Measurements from ENCODE around the gene CHN2.

Gene CHN2

DNA sequence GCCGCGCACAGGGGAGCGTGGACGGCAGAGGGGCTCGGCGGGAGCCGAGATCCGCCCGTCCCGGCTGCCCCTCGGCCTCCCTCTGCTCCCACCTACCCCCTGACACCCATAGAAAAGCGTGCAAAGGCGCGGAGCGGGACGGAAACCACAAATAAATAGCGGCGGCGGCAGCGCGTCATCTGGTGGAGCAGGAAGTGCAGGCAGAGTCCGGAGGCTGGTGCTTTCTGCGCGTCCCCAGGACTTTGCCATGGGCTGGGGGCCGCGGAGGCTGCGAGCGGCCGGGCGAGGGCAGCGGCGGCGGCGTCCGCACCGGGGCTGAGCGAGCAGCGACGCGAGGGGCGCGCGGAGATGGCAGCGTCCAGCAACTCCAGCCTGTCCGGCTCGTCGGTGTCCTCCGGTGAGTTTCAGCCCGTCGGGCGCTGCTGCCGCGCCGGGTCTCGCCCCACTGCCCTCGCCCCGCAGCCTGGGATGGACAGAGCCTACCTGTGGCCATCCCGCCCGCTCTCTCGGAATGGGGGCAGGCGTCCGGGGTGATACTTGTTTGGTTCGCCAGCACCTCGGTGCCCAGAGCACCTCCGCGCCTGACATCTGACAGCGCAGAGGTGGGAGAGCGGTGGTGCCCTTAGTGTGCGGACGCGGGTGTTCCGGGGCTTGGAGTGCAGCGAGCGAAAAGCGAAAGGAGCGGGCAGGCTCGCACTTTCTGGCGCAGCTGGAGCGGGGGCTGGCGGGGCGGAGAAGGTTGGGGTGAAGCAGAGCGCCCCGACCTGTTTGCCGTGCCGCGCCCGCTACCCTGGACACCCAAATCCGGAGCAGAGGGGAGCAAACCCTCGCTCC lies at the start of gene CHN2:
Gene CHN2 (plus strand): TSS at position 182 of the 834 bp plus-strand sequence.
- peak; percentile 41 for DNase-seq

DNA sequence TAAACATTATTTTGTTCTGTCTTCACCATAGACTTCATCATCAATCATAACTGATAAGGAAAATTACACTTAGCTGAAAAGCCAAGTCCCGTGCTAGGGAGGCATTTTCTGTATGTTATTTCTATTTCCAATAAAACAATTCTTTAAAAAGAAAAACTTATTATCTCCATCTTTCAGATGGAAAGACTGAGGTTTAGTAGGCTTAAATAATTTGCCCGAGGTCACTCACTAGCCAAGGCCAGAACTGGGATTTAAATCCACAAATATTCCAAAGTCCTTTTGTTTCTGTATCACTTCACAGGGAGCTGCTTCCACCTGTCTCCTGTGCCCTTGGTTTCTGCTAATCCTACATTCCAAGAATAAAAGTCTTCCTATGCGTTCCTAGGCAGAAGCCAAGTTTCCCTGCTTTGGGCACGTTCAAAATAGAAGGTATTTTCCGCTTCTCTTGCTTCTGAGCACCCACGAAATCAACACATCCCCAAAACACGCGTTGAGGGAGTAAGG lies 49.0 kb upstream of the CHN2 start:
- no peak for DNase-seq

DNA sequence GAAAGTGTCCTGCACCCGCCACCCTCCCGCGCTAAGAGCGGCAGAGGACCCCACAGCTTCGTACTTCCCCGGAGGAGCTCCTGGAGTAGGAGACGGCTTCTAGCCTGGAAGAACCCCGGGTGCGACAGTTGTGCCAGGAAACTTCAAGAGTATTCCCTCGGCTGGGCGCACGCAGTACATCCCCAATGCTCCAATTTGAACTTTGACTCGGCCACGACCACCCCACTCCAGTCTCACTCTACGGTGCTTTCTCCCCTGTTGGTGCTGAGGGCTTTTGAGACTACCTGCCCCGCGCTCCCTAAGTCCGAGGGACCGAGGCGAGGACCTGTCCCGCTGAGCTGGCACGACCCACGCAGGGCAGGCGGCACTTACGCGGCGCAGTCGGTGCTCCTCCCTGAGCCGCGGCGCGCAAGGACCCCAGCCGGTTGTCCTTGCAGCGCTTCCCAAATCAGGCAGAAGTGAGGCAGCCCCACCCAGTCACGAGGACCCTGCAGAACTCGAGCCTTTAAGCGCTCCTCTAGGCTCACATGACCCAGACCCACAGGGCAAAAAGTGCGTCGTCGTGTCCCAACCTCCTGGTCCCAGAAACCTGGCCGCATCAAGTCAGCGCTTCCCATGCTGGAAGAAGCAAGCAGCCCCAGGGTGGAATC lies 48.4 kb upstream of the CHN2 start, which contains the start of gene CPVL:
Gene CPVL (minus strand): TSS at position 481 of the 650 bp plus-strand sequence. CDS start 25,476 bp downstream, outside the sequence.
- DNase-seq, result peak; percentile 77

DNA sequence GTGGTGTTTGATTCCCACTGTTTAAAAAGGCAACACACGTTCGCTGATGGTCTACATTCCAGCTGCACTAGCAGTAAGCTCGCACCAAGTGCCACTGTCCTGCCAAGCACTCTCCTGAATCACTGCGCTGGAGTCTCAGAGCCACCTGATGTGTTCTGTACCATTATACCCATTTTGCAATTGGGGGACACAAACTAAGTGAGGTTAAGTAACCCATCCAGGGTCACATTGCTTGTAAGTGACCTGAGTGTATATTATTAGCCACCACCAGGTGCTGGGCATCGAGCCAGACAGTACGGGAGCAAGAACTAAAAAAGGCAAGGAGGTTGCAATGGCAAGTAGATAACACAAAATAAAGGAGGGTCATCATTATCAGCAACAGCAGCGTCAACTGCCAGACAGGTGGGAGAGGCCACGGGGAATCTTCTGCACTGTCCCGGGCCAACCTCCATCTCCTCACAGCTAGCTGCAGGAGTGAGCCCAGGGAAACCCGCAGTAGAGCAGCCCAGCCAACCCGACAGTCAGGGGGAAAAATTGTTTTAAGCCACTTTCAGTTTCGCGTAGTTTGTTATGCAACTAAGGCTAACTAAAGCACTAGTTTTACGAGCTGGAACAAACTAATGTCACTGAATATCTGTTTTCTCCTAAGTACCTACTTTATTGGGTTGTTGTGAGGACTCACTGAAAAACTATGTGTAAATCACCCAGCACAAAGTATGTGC lies 47.5 kb upstream of the CHN2 start:
- peak; percentile 67 for DNase-seq

DNA sequence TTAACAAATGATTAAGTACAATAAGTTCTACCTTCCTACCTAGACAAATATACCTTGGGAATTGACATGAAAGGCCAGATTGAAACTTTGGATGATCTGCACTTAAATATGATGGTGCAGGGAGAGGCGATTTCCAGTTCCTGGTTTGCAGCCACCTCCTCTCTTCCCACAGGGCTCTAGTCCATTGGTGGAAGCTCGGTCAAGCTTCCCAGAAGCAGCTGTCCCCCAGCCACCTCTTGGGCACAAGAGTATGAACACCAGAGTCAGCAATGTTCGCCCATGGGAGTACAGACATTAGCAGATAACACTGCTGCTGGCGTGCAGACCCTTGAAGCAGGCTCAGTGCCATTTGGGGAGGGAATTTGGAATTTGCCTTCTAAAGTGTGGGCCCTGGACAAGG lies 46.8 kb upstream of the CHN2 start:
- DNase-seq, result no peak

DNA sequence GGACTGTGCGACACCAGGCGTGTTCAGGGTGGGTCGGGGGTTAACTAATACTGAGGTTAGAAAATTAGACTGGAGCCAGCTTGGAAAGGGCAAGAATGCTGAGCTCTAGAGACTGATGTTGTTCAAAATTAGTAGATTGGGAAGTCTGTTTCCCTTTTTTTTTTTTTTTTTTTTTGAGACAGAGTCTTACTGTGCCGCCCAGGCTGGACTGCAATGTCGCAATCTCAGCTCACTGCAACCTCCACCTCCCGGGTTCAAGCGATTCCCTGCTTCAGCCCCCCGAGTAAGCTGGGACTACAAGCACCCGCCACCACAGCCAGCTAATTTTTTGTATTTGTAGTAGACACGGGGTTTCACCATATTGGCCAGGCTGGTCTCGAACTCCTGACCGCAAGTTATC lies 45.5 kb upstream of the CHN2 start:
- DNase-seq, result no peak

DNA sequence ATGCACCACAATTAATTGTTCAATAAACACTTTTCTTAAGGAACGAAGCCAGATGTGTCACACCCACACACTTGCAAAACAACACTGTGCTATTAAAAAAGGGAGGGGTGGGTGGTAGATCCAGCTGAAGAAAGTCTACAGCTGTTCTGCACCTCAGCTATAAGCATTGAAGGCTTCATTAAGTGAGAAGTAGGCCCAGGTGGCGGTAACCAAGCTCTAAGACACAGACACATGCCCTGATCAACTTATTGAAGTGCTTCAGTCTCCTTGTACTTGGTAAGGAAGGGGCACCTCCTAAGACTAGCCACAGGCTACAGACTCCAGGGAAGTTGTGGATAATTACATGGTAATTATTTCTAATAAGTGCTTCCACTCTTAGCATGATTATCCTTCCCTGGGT lies 43.7 kb upstream of the CHN2 start:
- DNase-seq, result peak; percentile 31

DNA sequence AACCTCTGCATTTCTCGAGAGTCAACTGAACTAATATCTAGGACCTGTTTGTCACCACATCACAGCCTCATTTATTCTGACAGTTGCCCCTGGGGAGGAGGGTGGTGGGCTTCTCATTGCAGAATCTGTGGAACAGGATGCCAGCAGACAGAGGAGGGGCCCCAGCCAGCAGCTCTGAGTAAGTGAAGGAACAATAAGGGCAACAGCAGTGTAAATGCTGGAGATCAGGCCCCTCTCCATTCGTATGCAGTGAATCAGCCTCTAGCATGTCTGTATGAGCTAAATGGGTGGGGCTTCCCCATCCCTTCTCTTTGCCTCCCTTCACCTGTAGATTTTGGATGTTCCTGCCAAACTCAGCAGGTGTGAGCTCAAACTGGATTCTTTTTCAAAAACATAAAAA lies 40.5 kb upstream of the CHN2 start:
- no peak for DNase-seq

DNA sequence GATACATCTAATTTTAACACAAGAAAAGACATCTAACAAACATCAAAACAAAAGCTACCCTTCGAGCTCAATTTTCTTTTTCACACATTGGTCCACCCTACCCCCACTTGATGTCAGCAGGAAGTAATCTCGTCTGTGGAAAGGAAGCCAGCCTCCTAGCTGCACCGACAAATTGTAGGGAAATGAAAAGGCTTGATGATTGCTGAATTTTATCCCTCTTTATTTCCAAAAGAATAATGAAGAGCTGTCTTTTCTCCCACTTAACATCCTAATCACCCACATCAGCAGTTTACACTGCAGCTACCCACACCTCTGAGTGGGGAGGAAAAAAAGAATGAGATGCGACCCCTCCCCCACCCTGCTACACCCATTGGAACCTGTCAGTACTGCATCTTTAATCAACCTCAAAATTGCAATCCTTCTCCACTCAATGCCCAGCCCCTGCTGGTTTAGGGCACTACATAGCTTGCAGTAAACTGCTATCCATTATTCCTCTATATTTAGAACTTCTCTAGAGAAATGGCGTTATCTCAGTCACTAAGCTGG lies 37.6 kb upstream of the CHN2 start:
- DNase-seq, result no peak

DNA sequence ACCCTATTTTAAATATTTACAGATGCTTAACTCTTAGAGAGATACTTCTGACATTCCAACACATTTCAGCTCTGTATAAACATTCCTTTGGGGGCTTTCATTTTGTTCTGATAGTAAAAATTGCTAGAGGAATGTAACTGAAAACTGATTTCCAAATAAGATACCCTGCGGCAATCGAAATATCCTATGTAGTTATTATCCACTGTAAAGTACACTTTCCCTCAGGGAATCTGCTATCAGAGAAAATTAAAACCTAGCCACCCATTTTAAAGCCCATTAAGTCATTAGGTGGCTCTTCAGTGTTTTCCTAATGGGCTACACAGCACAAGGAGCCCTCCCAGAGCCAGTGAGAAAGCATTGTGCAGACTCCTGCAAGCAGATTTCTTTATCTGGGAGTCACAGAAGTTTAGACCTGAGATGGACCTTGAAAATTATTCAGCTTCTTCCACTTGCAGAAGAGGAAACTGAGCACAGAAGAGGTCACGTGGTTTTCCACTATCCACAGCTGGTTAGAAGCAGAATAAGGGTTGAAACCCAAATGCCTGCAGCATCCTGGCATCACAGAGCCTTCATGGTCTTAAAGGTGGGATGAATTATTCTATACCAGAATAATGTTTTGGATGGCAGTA lies 35.7 kb upstream of the CHN2 start:
- DNase-seq, result no peak

DNA sequence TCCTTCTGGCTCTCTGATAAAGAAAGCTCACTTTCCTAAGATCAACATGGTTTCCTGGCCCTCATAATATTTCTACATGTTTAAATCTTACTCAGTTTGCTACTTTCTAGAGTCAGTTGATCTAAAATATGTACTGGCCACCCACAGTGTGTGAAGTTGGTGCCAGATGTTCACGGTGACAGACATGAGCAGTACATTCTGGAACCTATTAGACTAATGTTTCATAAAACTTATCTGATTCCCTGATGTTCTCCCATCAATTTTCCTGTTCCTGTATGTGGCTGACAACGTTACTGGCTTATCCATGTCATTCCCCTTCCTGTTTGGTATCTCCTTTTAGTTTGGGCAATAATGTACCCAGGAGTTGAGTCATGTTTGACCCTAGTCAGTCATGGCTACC lies 34.5 kb upstream of the CHN2 start:
- DNase-seq, result no peak

DNA sequence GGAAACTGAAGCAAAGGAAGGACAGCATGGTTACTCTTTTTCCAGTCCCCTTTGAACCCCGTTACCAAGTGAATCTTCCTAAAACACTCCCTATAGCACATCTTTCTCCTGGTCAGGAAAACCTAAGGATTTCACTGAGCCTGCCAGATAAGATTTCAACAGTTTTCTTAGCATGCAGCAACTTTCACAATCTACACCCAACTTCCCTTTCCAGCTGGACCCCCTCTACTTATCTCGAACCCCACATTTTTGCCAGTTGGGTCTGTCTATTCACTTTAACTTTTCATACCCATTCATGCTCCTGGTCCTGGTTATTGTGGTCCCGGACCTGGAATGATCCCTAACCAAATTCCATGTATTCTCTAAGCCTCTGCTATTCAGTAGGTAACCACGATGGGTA lies 33.3 kb upstream of the CHN2 start:
- DNase-seq, result no peak

DNA sequence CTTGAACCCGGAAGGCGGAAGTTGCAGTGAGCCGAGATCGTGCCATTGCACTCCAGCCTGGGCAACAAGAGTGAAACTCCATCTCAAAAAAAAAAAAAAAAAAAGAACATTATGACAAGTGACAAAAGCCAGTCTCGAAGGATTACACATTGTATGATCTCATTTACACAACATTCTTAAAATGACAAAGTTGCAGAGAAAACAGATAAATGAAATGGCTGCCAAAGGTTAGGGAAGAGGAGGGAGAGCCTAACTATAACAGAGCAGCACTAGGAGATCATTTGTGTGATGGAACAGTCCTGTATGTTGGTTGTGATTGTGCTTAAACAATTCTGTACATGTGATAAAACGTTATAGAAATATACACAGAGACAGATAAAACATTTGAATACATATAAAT lies 32.0 kb upstream of the CHN2 start:
- no peak for DNase-seq

DNA sequence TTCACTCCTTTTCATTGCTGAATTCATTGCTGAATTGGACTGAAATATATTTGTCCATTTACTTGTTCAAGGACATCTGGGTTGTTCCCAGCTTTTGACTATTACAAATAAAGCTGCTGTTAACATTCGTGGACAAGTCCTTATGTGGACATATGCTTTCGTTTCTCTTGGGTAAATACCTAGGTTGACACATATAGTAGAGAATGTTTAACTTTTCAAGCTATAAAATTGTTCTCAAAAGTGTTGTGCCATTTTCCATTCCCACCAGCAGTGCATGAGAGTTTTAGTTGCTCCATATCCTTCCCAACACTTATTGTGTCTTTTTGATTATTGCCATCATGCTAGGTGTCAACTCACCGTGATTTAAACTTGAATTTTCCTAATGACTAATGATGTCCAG lies 30.7 kb upstream of the CHN2 start:
- no peak for DNase-seq

DNA sequence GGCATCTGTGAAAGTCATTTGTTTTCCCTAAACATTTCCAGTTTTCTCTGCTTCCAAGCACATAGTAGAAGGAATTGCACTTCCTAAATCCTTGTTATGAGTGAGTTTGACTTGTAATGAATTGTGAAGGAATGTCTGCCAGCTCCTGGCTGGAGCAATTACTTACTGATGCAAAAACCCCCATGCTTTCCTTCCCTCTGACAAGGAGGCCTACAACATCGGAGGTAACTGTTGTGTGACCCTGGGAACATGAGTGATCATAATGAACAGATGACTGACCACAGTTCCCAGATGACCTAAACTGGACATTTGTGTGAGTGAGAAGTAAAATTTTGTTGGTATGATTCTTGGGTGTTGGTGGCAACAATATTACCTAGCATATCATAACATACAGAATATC lies 26.9 kb upstream of the CHN2 start:
- no peak for DNase-seq

DNA sequence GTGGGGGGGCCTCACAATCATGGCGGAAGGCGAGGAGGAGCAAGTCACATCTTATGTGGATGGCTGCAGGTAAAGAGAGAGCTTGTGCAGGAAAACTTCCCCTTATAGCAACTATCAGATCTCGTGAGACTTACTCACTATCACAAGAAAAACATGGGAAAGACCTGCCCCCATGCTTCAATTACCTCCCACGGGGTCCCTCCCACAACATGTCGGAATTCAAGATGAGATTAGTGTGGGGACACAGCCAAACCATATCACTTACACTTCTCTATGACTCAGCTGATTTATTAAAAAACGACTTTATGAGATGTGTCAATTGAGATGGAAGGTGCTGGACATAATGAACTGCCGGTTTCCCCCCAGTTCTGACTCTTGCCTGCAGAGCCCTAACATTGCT lies 23.8 kb upstream of the CHN2 start:
- no peak for DNase-seq

DNA sequence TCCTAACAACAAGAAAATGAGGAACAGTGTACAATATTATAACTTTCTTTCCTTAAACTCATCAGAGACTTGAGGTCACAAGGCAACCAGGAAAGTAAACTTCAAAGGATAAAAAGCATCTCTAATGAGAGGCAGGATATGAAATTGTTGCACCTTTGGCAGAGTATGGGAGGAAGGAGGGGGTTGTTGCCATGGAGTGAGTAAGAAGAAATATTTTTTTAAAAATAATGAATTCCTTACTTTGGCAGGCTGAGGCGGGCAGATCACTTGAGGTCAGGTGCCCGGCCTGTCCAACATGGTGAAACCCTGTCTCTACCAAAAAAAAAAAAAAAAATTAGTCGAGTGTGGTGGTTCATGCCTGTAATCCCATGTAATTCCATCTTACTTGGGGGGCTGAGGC lies 21.1 kb upstream of the CHN2 start:
- DNase-seq, result no peak

DNA sequence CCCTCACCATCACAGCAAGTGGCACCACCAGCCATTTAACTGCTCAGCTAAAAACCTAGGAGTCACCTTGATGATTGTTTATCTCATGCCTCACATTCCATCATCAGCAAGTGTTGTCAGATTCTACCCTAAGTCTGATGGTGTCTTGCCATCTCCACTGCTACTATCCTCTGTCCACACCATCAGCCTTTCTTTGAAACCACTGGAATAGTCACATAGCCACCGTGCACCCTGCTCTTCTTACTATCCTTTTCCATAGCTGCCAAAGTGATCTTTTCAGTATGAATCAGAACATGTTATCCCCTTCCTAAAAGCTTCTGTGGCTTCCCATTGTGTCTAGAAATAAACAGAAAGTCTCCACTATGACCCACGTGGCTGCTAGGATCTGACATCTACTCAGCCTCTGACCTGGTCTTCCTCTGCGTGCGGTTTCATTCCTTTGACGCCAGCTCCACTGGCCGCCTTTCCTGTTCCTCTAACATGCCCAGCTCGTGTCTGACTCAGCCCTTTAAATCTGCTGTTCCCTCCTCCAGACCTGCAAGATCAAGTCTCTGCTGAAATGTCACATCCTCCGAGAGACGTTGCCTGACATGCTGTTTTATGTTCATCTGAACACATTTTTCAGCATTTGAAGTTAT lies 16.5 kb upstream of the CHN2 start:
- no peak for DNase-seq

DNA sequence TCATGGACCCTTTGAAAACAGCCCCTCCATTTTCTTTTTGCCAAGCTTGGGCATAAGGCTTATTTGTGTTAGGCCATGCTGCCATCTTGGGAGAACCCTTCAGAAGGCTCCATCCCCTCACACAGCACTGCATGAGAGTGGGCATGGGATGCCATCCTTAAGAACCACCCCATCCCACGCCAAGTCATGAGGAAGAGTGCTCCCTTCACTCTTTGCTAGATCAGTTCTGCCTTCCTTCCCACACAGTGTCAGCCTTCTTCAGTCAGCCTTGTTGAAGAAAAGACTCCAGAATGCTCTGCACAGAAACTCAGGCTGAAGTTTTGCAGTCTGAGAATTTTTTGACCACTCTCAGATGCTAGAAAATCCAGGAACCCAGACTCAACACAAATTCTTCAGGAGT lies 15.5 kb upstream of the CHN2 start:
- DNase-seq, result no peak

DNA sequence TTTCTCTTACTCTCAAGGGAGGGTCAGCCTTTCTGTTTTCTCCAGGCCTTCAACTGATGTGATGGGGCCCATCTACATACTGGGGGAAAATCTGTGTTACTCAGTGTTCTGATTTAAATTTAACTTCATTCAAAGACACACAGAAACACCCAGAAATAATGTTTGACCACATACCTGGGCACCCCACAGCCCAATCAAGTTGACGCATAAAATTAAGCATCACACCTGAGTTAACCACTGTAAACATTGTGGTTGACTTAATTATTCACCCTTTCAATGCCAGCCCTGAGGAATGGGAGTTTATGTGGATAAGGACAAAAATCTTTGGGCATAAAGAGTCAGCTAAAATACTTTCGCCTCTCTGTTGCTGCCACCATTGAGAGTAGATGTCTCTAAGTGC lies 10.0 kb upstream of the CHN2 start:
- no peak for DNase-seq

DNA sequence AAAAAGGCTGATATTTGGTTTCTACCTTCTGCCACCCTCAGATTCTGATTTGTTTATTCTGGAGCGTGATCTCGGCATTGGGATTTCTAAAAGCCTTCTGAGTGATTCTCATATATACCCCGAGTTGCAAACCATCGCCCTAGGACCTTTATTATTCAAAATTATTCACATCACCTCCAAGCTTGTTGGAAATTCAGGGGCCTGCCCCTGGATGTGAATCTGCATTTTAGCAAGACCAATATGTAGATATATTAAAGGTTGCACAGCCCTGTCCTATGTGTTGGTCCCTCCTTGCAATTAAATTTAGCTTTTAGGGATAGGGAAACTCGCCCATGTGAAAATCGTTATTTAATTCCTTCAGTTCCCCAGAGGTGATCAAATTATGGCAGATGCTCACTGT lies 9.0 kb upstream of the CHN2 start:
- DNase-seq, result no peak

DNA sequence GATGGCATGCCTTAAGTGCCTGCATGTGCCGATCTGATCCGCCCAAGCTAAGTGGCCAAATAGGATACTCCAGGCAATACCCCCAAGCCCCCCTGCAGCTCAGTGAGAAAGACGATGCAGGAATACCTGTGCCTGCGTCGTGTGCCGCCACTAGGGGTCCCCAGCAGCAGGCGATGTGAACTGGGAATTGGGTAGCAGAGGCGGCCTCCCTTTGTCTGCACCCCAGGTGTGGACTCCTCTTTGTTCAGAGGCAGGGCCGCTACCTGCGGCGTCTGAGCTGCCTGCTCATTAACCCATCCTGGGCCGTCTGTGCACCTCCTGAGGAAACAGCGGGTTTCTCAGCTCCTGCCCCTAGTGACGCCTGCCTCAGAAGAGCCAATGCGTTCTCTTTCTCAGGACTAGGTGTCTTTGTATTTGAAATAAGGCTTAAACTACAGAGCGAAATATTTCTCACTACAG lies 4.8 kb upstream of the CHN2 start:
- DNase-seq, result peak; percentile 86

Data from NCI-H1105 (cell line).